GM21390 (cell line): ENCODE results near the gene DUSP3.

Source experiments
- ATAC-seq: cut with Tn5 transposase; IDR thresholded peaks from one replicate; pipeline ENCODE4 v1.9.1; 2021; ENCODE audit not compliant: unreplicated experiment

The DUSP3 gene

GRCh38 chr17:43736389-43736788, 42.4 kb downstream of the DUSP3 start:
- no peak for ATAC-seq

DNA sequence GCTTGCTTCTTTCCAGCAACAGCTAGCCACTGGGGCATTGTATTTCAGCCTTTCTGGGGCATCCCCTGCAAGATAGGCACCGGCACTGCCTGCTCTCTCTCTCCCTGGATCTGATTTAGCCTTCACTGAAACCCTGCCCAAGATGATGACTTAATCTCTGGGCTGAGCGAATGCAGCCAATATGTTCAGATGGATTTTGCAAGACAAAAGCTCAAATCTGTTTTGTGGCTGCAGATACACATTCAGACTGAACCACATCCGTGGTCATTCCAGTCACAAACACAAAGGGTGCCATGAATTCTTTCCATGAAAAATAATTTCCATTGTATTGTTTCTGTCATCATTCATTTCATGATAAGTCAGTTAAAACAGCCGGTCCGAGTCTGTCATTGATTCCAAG, 44.4 kb downstream of the DUSP3 start:
- no peak for ATAC-seq

DNA sequence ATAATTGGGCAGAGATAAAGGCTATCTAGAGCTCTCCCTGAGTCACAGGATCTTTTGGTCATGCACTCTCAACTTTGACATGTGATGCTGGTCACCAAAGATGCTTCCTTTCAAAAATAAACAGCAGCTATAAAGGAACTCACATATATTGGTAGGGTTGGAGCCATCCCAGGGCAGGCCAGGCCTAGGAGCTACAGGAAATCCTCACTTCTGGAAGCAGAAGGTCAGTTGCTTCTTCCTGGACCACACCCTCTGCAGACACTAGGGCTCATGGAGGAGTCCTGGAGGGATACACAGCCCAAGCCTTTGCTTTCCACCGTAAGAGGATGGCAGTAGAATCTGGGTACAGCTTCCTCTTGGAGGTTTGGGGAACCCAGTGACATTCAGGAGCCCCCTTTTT, 44.8 kb downstream of the DUSP3 start:
- ATAC-seq, result no peak

DNA sequence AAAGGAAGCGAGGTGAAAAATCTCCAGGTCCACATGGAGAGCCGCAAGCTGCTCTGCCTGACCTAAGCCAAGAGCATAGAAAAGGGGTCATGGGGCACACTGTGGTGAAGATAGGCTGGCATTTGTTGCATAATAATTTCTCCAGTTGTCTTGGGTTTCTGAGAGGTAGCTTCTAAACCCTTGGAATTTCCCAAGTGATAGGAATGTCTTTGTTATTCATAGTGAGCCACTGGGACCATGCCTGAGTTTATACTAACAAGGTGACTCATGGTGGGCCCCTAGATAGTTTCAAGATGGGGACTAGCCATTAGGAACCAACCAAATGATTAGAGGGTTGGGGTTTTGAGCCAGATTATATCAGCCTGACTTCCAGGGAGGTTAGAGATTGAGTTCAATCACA, 45.8 kb downstream of the DUSP3 start:
- ATAC-seq, result no peak

- ATAC-seq, result no peak
These were observed 50.7 kb downstream of the DUSP3 start for GRCh38 chr17:43728081-43728480.

DNA sequence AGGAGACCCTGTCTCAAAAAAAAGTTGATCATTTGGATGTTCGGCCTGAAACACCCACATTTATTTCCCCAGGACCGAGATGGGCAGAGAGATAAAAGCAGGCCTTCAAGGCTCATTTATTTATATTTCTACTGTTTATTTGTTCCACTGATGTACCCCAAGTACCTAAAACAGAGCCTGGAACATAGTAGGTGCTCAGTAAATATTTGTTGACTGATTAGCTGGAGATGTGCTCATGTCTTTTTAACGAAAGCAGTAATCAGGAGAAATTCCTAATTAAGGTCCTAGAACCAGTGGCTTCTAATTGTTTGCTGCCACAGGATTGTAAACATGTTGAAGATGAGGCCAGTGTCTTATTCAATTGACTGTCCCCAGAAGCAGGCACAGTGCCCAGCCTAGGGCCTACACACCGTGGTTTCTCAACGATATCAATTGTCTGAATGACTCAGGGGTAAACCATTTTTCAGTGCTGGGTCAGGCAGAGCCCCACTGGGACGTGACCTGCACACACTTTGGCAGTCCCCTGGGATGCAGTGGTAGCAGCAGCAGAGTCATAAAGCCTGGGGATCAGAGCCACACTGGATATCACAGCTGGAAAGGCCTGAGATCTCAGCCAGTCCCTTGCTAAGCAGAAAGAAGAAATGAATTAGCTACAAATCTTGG, 54.9 kb downstream of the DUSP3 start:
- ATAC-seq, result no peak

DNA sequence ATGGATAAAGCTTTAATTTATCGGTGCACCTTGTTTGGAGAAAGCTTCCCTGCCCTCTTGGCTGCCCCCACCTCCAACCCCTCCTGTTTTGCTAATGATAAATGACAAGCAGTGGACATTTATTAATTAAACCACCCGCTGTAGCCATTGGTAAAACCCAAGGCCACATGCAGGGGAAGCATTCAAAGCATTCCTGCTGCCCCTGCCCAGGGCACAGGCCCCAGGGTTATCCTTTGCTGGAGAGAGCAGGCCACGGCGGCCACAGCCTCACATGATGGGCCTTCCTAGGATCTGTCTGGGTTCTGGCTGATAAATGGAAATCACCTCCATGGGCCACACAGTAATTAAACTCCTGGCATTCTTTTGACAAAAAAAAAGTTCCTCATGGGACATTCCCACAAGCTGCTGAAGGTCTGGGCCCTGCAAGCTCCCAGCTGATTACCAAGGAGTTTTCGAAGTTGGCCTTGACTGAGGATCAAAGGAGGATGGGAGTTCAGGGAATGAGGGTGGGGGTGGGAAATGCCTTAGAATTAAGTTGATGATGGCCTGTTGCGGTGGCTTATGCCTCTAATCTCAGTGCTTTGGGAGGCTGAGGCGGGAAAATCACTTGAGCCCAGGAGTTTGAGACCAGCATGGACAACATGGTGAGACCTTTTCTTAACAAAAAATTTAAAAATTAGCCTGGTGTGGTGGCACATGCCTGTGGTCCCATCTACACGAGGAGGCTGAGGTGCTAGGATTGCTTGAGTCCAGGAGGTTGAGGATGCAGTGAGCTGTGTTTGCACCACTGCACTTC, 55.7 kb downstream of the DUSP3 start:
- no peak for ATAC-seq

DNA sequence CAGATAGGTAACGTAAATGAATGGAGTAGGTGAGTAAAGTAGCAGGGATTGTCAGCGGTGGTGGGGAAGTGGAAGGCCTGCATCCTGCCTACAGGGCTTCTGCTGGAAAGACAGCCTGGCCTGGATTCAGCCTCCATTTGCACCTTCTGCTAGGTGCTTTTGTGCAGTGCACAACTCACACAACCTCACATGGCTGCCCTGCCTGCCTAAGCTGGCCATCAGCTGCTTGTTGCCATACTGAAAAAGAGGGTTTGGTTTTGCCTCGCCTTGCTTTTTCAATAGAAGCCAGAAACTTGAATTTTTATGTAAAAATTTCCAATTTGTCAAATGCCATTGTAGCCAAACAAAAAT, 56.5 kb downstream of the DUSP3 start:
- no peak for ATAC-seq

GRCh38 chr17:43721537-43722268, 57.1 kb downstream of the DUSP3 start:
- no peak for ATAC-seq

GRCh38 chr17:43720311-43721060, 58.3 kb downstream of the DUSP3 start:
- ATAC-seq, result peak; percentile 80

GRCh38 chr17:43719578-43719977, 59.2 kb downstream of the DUSP3 start:
- no peak for ATAC-seq

- ATAC-seq, result no peak
These were observed 60.2 kb downstream of the DUSP3 start for GRCh38 chr17:43718544-43718943.

- no peak for ATAC-seq
These were observed 60.9 kb downstream of the DUSP3 start for GRCh38 chr17:43717913-43718312.
